ENCODE data around the gene PARP16. TPM values are rescaled to one million over a fixed set of nuclear protein-coding genes. Genes with fewer than 3 reads are reported as not detected.

PARP16 gene
- total RNA-seq, 6 experiments from 2014 or later: 4.1 to 5.1 (median 4.4) TPM

DNA sequence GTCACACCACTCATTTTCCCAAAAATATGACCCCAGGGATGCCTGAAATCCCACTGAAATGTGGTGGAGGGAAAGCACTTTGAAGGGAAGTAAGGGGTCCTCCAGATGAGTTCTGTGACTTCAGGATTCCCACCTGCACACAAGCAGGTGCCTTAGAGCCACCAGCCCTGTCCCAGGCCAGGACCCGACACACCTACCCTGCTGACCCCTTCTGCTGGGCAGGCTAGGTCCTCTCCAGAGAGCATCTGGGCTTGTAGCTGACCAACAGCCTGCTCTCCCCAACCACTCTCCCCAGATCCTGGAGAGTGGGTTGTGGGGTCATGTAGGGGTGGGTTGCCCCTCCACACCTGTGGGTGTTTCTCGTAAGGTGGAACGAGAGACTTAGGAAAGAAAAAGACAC lies 60.5 kb downstream of the PARP16 start:
- H3K27ac Mint-ChIP-seq: no peak overlapping the region
- H3K36me3 Mint-ChIP-seq (ENCODE audit: low read depth): no peaks in the 10 kb centered on the region
- TF ChIP-seq, protein P1, sequence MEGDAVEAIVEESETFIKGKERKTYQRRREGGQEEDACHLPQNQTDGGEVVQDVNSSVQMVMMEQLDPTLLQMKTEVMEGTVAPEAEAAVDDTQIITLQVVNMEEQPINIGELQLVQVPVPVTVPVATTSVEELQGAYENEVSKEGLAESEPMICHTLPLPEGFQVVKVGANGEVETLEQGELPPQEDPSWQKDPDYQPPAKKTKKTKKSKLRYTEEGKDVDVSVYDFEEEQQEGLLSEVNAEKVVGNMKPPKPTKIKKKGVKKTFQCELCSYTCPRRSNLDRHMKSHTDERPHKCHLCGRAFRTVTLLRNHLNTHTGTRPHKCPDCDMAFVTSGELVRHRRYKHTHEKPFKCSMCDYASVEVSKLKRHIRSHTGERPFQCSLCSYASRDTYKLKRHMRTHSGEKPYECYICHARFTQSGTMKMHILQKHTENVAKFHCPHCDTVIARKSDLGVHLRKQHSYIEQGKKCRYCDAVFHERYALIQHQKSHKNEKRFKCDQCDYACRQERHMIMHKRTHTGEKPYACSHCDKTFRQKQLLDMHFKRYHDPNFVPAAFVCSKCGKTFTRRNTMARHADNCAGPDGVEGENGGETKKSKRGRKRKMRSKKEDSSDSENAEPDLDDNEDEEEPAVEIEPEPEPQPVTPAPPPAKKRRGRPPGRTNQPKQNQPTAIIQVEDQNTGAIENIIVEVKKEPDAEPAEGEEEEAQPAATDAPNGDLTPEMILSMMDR (IDR thresholded peaks at IDR 0.05): no peak
- no peaks in the 10 kb centered on the region for H3K9me3 Mint-ChIP-seq
- no peaks in the 10 kb centered on the region for H3K4me1 Mint-ChIP-seq (ENCODE audit: low read depth)
- DNase-seq: no peak
- H3K27me3 Mint-ChIP-seq (ENCODE audit: insufficient read depth): peaks cover 14% of the 10 kb centered on the region
- no peak overlapping the region for H3K4me3 Mint-ChIP-seq

DNA sequence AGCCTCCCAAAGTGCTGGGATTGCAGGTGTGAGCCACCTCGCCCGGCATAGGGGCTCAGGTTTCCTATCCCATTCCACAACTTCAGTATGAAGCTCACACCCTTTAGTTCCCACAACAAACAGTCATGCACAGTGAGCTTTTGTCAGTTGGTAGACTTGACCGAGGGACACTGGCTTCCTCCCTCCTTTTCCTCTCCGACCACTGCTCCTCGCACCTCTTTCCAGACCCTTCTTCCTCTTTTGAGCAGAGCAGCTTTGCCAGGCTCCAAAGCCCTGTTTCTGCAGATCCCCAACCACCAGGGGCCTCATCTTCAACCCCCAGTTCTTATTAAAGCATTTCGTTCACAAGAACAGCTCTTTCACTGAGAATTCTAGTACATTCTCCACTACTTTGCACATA lies 62.7 kb downstream of the PARP16 start:
- peaks cover 19% of the 10 kb centered on the region for H3K27me3 Mint-ChIP-seq (ENCODE audit: insufficient read depth)
- no peak overlapping the region for H3K27ac Mint-ChIP-seq
- H3K4me3 Mint-ChIP-seq: no peak overlapping the region
- H3K4me1 Mint-ChIP-seq (ENCODE audit: low read depth): no peaks in the 10 kb centered on the region
- DNase-seq: no peak
- no peaks in the 10 kb centered on the region for H3K9me3 Mint-ChIP-seq
- TF ChIP-seq, protein P1 (IDR thresholded peaks at IDR 0.05): no peak
- H3K36me3 Mint-ChIP-seq (ENCODE audit: low read depth): no peaks in the 10 kb centered on the region

DNA sequence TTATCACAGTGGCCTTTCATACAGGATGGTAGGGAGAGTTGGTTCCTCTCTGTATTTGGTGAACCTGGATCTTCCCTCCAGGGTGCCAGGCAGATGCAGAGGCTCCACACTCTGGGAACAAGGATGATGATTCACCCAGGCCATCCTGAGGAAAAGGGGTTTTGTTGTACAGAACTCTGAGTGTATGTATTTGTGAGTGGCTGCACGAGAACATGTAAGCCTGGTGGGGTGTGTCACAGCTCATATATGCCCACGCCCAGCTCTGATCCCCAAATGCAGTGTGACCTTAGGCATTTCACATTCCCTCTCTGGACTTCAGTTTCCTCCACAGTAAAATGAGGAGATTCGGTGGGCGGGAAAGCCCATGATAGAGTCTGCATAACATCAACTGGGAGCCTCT lies 63.8 kb downstream of the PARP16 start:
- TF ChIP-seq, protein P1 (IDR thresholded peaks at IDR 0.05): no peak
- H3K9me3 Mint-ChIP-seq: no peaks in the 10 kb centered on the region
- H3K27me3 Mint-ChIP-seq (ENCODE audit: insufficient read depth): peaks cover 23% of the 10 kb centered on the region
- no peak overlapping the region for H3K27ac Mint-ChIP-seq
- no peak for DNase-seq
- H3K4me1 Mint-ChIP-seq (ENCODE audit: low read depth): no peaks in the 10 kb centered on the region
- H3K4me3 Mint-ChIP-seq: no peak overlapping the region
- H3K36me3 Mint-ChIP-seq (ENCODE audit: low read depth): no peaks in the 10 kb centered on the region

DNA sequence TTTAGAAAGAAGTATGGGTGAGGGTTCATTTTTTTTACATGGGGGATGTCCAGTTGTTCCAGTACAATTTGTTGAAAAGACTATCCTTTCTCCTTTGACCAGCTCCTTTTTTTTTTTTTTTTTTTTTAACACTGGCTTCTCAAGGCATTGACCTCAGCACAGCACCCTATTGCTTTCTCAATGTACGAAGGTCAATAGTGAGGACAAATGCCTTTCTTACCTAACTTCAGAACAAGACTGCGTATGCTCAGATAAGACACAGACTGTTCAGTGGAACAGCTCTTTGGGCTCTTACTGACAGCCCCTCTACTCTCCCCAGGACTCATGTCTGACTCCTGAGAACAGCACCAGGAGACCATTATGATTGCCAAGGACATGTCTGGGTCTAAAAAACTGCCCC lies 65.0 kb downstream of the PARP16 start:
- no peak overlapping the region for H3K27ac Mint-ChIP-seq
- no peak overlapping the region for H3K4me3 Mint-ChIP-seq
- no peaks in the 10 kb centered on the region for H3K36me3 Mint-ChIP-seq (ENCODE audit: low read depth)
- no peak for DNase-seq
- H3K9me3 Mint-ChIP-seq: no peaks in the 10 kb centered on the region
- H3K27me3 Mint-ChIP-seq (ENCODE audit: insufficient read depth): peaks cover 19% of the 10 kb centered on the region
- TF ChIP-seq, protein P1 (IDR thresholded peaks at IDR 0.05): no peak
- H3K4me1 Mint-ChIP-seq (ENCODE audit: low read depth): no peaks in the 10 kb centered on the region

DNA sequence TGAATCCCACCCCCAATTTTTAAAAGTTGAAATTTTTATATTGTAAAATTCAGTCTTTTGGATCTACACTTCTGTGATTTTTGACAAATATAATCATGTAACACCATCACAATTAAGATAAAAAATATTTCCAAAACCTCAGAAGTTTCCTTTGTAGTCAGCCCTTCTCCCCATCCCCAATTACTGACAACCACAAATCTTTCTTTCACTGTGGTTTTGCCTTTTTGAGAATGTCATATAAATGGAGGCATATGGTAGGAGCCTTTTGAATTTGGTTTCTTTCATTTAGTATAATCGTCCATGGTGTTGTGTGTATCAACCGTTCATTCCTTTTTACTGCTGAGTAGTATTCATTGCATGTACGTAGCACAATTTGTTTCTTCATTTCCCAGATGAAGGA lies 67.5 kb downstream of the PARP16 start:
- Mint-ChIP-seq H3K4me1 (ENCODE audit: low read depth) (no peaks in the 10 kb centered on the region), H3K36me3 (ENCODE audit: low read depth) (no peaks in the 10 kb centered on the region)

More for the DNA sequence above, 67.5 kb downstream of the PARP16 start:
- Mint-ChIP-seq H3K9me3 (no peaks in the 10 kb centered on the region), H3K27ac (no peak overlapping the region), H3K27me3 (ENCODE audit: insufficient read depth) (peaks cover 19% of the 10 kb centered on the region), H3K4me3 (no peak overlapping the region)
- TF ChIP-seq, protein P1 (IDR thresholded peaks at IDR 0.05): no peak
- no peak for DNase-seq
